Trophoblast cell (in vitro differentiated cells and primary cell): ENCODE results near the gene RPL9.
"Not testable (repeated sequence)": the region's sequence is repeated elsewhere in the genome, so short reads cannot be mapped to it uniquely, and the experiment has no call there.

Experiments used
- DNase-seq, 2 donors: peaks; one replicate each; pipeline ENCODE4 v3.0.0-alpha.2; 2016
- H2AFZ ChIP-seq: 2 replicates; pipeline ENCODE4 v1.6.1; 2013; ENCODE audit warnings: low read length, moderate library complexity, mild to moderate bottlenecking; ENCODE audit not compliant: insufficient read depth, poor library complexity
- H2AK5ac ChIP-seq: 2 replicates; pipeline ENCODE4 v1.6.1; 2013; ENCODE audit warnings: mild to moderate bottlenecking, low read length
- H2BK120ac ChIP-seq: 2 replicates; pipeline ENCODE4 v1.6.1; 2013; ENCODE audit warnings: low read length, mild to moderate bottlenecking, moderate library complexity; ENCODE audit not compliant: insufficient read depth, poor library complexity
- H2BK12ac ChIP-seq: 2 replicates; pipeline ENCODE4 v1.6.1; 2013; ENCODE audit warnings: mild to moderate bottlenecking, low read length, moderate library complexity
- H2BK5ac ChIP-seq: 2 replicates; pipeline ENCODE4 v1.6.1; 2013; ENCODE audit warnings: low read length, low read depth, moderate library complexity, mild to moderate bottlenecking; ENCODE audit not compliant: poor library complexity
- H3K14ac ChIP-seq: 2 replicates; pipeline ENCODE4 v1.6.1; 2013; ENCODE audit warnings: mild to moderate bottlenecking, low read length
- H3K18ac ChIP-seq: 2 replicates; pipeline ENCODE4 v1.6.1; 2013; ENCODE audit warnings: mild to moderate bottlenecking, low read length
- H3K23ac ChIP-seq: 2 replicates; pipeline ENCODE4 v1.6.1; 2013; ENCODE audit warnings: low read length
- H3K27ac ChIP-seq: 2 replicates; pipeline ENCODE4 v1.5.1; 2013; ENCODE audit warnings: low read depth, mild to moderate bottlenecking, inconsistent platforms, low read length, moderate library complexity
- H3K27me3 ChIP-seq: 2 replicates; pipeline ENCODE4 v1.6.1; 2013; ENCODE audit warnings: inconsistent platforms, mild to moderate bottlenecking, low read length, moderate library complexity; ENCODE audit not compliant: insufficient read depth
- H3K36me3 ChIP-seq, 2 experiments: 1 replicate in 1 of 2; 2 replicates in 1 of 2; pipeline ENCODE4 v1.6.1; 2013; ENCODE audit warnings: low read length in 2 of 2, mild to moderate bottlenecking in 2 of 2, moderate library complexity in 1 of 2; ENCODE audit not compliant: insufficient read depth in 2 of 2, control insufficient read depth in 1 of 2
- H3K4ac ChIP-seq: 2 replicates; pipeline ENCODE4 v1.6.1; 2013; ENCODE audit warnings: low read depth, mild to moderate bottlenecking, low read length, moderate library complexity
- H3K4me1 ChIP-seq, 2 experiments: 1 replicate in 1 of 2; 2 replicates in 1 of 2; pipeline ENCODE4 v1.6.1; 2013; ENCODE audit warnings: low read length in 2 of 2, mild to moderate bottlenecking in 2 of 2, moderate library complexity in 1 of 2; ENCODE audit not compliant: insufficient read depth in 2 of 2, control insufficient read depth in 1 of 2
- H3K4me2 ChIP-seq: 2 replicates; pipeline ENCODE4 v1.6.1; 2013; ENCODE audit warnings: inconsistent platforms, mild to moderate bottlenecking, low read length, moderate library complexity
- H3K4me3 ChIP-seq: 2 replicates; pipeline ENCODE4 v1.5.1; 2013; ENCODE audit warnings: mild to moderate bottlenecking, low read depth, low read length, inconsistent platforms
- H3K79me1 ChIP-seq: one replicate; pipeline ENCODE4 v1.6.1; 2013; ENCODE audit warnings: low read length
- H3K79me2 ChIP-seq: 2 replicates; pipeline ENCODE4 v1.6.1; 2013; ENCODE audit warnings: low read length, mild to moderate bottlenecking; ENCODE audit not compliant: control insufficient read depth, insufficient read depth, poor library complexity
- H3K9ac ChIP-seq: 2 replicates; pipeline ENCODE4 v1.6.1; 2013; ENCODE audit warnings: mild to moderate bottlenecking, low read length
- H3K9me3 ChIP-seq: 2 replicates; pipeline ENCODE4 v1.6.1; 2013; ENCODE audit warnings: low read depth, mild to moderate bottlenecking, control low read depth, inconsistent platforms, low read length; ENCODE audit not compliant: insufficient read depth
- H4K12ac ChIP-seq: 2 replicates; pipeline ENCODE4 v1.6.1; 2013; ENCODE audit warnings: low read depth, mild to moderate bottlenecking, low read length, moderate library complexity
- H4K8ac ChIP-seq: 2 replicates; pipeline ENCODE4 v1.6.1; 2013; ENCODE audit warnings: low read depth, mild to moderate bottlenecking, low read length, moderate library complexity
- H4K91ac ChIP-seq: one replicate; pipeline ENCODE4 v1.6.1; 2013; ENCODE audit warnings: low read depth, mild to moderate bottlenecking, low read length, moderate library complexity
- WGBS: extraction: QIAGEN DNeasy Blood & Tissue Kit; methylation state at CpG from one replicate; pipeline ENCODE4 v1.1.7; 2013; ENCODE audit warnings: missing lambda C conversion rate; ENCODE audit not compliant: insufficient read length, insufficient coverage; ENCODE audit errors: extremely low coverage; 5-methylcytosine and 5-hydroxymethylcytosine counted together

Gene RPL9

DNA sequence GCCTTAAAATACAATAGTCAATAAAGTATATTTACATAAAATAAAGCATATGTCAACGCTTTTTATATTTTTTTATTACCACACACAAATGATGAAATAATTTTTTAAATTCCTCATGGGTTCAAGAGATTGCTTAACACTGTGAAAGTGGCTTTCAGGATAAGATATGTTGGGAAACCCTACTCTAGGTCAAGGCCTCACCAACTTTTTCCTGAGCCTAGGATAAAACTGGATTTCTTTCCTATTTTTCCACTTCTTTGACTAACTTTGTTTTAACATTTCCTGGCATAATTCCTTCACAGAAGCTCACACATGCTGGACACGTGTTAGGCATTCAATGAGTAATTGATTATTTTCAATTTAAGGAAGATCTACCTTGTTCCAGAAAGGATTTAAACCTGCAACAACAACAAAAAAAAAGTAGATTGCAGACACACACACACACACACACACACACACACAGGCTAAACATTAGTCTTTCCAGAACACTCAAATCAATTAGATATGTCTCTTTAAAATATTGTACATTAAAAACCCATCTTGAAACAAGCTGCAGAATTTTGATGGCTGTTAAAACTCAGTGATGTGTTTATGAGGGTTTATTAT, 42.9 kb downstream of the RPL9 start:
- Histone ChIP-seq H2AK5ac (no peak overlapping the region), H3K4me1 (no peaks in the 10 kb centered on the region), H3K4me3 (no peak overlapping the region), H3K27me3 (no peaks in the 10 kb centered on the region), H3K4ac (no peak overlapping the region), H3K79me1 (no peaks in the 10 kb centered on the region), H3K27ac (no peak overlapping the region), H3K79me2 (no peaks in the 10 kb centered on the region), H3K18ac (no peak overlapping the region), H3K36me3 (no peaks in the 10 kb centered on the region), H4K8ac (no peak overlapping the region), H4K91ac (no peak overlapping the region), H2AFZ (no peak overlapping the region), H3K9ac (no peak overlapping the region), H3K23ac (no peak overlapping the region), H2BK120ac (no peak overlapping the region), H3K9me3 (no peaks in the 10 kb centered on the region), H3K4me2 (no peak overlapping the region), H2BK5ac (no peak overlapping the region), H4K12ac (no peak overlapping the region), H3K14ac (no peak overlapping the region), H2BK12ac (no peak overlapping the region)
- no peak for DNase-seq
- WGBS, result no CpG with 5 or more reads among the region's 2 CpGs

DNA sequence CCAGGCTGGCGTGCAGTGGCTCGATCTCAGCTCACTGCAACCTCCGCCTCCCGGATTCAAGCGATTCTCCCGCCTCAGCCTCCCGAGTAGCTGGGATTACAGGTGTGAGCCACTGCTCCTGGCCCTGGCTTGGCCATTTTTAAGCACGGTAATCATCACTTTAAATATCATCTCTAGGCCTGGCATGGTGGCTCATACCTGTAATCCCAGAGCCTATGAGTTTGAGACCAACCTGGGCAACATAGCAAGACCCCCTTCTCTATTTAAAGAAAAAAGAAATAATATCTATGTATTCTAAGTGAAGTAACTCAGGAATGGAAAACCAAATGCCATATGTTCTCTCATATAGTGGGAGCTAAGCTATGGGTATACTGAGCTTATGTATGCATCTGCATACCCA, 47.2 kb downstream of the RPL9 start:
- not testable (repeated sequence) for H4K8ac ChIP-seq, H2BK5ac ChIP-seq, H3K4me2 ChIP-seq

DNA sequence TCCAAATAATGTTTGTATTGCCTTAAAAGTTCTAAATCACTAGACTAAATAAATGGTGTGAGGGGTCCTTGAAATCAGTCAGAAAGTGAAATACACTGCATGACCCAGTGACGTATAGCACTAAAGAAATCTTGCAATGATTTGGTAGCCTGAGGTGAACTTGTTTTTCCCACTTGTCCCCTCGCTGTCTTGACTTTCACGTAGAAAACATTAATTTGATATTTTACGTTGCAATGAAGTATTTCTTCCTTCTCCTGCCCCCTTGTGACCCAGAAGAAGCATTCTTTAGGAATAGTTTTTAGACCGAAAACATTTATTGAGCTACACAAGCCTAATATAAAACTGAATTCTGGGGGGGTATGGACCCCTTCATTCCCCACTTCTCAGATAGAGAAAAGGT, 48.3 kb downstream of the RPL9 start:
- Histone ChIP-seq H2AFZ (no peak overlapping the region), H3K9ac (no peak overlapping the region)
- WGBS, result no CpG with 5 or more reads among the region's 5 CpGs

More for the DNA sequence above, 47.2 kb downstream of the RPL9 start:
- not testable (repeated sequence) for H3K79me2 ChIP-seq, H3K36me3 ChIP-seq, H3K79me1 ChIP-seq, H2AFZ ChIP-seq, H3K9ac ChIP-seq, H3K27ac ChIP-seq, H3K4me1 ChIP-seq, H3K4me3 ChIP-seq, H2BK12ac ChIP-seq, H2AK5ac ChIP-seq, H2BK120ac ChIP-seq, H3K9me3 ChIP-seq, H3K23ac ChIP-seq, H3K18ac ChIP-seq, H3K27me3 ChIP-seq, H4K91ac ChIP-seq, H3K14ac ChIP-seq, H4K12ac ChIP-seq, H3K4ac ChIP-seq, DNase-seq
- no CpG with 5 or more reads among the region's 8 CpGs for WGBS

DNA sequence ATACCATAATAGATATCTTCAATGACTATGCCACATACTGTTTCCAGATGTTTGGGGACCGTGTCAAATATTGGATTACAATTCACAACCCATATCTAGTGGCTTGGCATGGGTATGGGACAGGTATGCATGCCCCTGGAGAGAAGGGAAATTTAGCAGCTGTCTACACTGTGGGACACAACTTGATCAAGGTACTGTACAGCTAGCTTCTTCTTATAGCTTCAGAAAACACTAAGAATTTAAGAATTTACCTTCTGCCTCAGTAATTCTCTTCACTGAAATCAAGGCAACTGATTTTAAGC, 51.2 kb downstream of the RPL9 start:
- Histone ChIP-seq H3K4ac (no peak overlapping the region), H3K4me2 (no peak overlapping the region), H3K4me1 (no peaks in the 10 kb centered on the region), H3K4me3 (no peak overlapping the region), H4K91ac (no peak overlapping the region), H3K14ac (no peak overlapping the region), H2BK12ac (no peak overlapping the region), H3K27me3 (no peaks in the 10 kb centered on the region), H3K79me2 (no peaks in the 10 kb centered on the region), H3K36me3 (no peaks in the 10 kb centered on the region), H2BK5ac (no peak overlapping the region), H2AFZ (no peak overlapping the region), H3K79me1 (no peaks in the 10 kb centered on the region), H4K8ac (no peak overlapping the region), H2AK5ac (no peak overlapping the region), H3K27ac (no peak overlapping the region), H2BK120ac (no peak overlapping the region), H3K9ac (no peak overlapping the region), H3K23ac (no peak overlapping the region), H4K12ac (no peak overlapping the region), H3K9me3 (no peaks in the 10 kb centered on the region), H3K18ac (no peak overlapping the region)
- no peak for DNase-seq
- WGBS, result no CpG with 5 or more reads among the region's 1 CpG

More for the DNA sequence above, 48.3 kb downstream of the RPL9 start:
- no peaks in the 10 kb centered on the region for H3K79me2 ChIP-seq
- no peak overlapping the region for H3K14ac ChIP-seq
- no peak overlapping the region for H3K4ac ChIP-seq
- H2BK120ac ChIP-seq, result no peak overlapping the region
- no peaks in the 10 kb centered on the region for H3K4me1 ChIP-seq
- H3K9me3 ChIP-seq, result no peaks in the 10 kb centered on the region
- H3K4me3 ChIP-seq, result no peak overlapping the region
- H3K36me3 ChIP-seq, result no peaks in the 10 kb centered on the region
- no peak overlapping the region for H4K8ac ChIP-seq
- H2BK12ac ChIP-seq, result no peak overlapping the region
- H4K12ac ChIP-seq, result no peak overlapping the region
- H3K23ac ChIP-seq, result no peak overlapping the region
- H3K4me2 ChIP-seq, result no peak overlapping the region
- no peaks in the 10 kb centered on the region for H3K27me3 ChIP-seq
- no peak overlapping the region for H4K91ac ChIP-seq
- no peaks in the 10 kb centered on the region for H3K79me1 ChIP-seq
- no peak overlapping the region for H2AK5ac ChIP-seq
- DNase-seq, result peak in 1 of 2 donors; percentile 6
- no peak overlapping the region for H3K18ac ChIP-seq
- no peak overlapping the region for H2BK5ac ChIP-seq
- H3K27ac ChIP-seq, result no peak overlapping the region
